PC-3 (cell line): ENCODE data around the gene XIRP2. TPM values are rescaled to one million over a fixed set of nuclear protein-coding genes. Genes with fewer than 3 reads are reported as not detected.

Experiments used
- ATAC-seq: fragments of 200-7000 bp; cut with Tn5 transposase; 2 replicates; pipeline ENCODE4 v1.9.1; 2020; ENCODE audit warnings: mild to moderate bottlenecking, moderate library complexity
- BruUV-seq: library from RNA; stranded (reverse); fragments of 400-500 nt; replicated peaks from 2 replicates; lab custom pipeline; 2021; lab: Mats Ljungman, UMichigan
- CTCF ChIA-PET: fragments of 300-600 bp; sonication (Branson Sonifier 250); formaldehyde crosslinking; loops from one replicate; lab custom pipeline; 2022; ENCODE audit warnings: antibody characterized with exemption; lab: Charles Lee
- POLR2A ChIA-PET: fragments of 300-600 bp; sonication (Branson Sonifier 250); formaldehyde crosslinking; loops from one replicate; lab custom pipeline; 2022; ENCODE audit warnings: antibody characterized with exemption; ENCODE audit not compliant: unreplicated experiment; lab: Charles Lee
- DNase-seq: peaks from one replicate; pipeline ENCODE4 v3.0.0-alpha.2; 2015
- H2AFZ ChIP-seq: fragments of 300-600 bp; sonication (generic); 2 replicates; pipeline ENCODE4 v1.6.0; 2016; ENCODE audit warnings: antibody characterized with exemption, low read length
- H3F3A ChIP-seq: fragments of 300-600 bp; sonication (generic); one replicate; pipeline ENCODE4 v1.6.0; 2017; ENCODE audit warnings: antibody characterized with exemption, low read length, control low read depth, mild to moderate bottlenecking; ENCODE audit not compliant: unreplicated experiment
- H3K27ac ChIP-seq: fragments of 300-600 bp; sonication (generic); 2 replicates; pipeline ENCODE4 v1.5.1; 2016; ENCODE audit warnings: mild to moderate bottlenecking, low read length
- H3K27me3 ChIP-seq: fragments of 300-600 bp; sonication (generic); 2 replicates; pipeline ENCODE4 v1.6.1; 2016; ENCODE audit warnings: low read length, mixed read lengths
- H3K36me3 ChIP-seq: fragments of 300-600 bp; sonication (generic); 2 replicates; pipeline ENCODE4 v1.6.1; 2016; ENCODE audit warnings: low read depth, mixed run types, low read length, mixed read lengths
- H3K4me1 ChIP-seq: fragments of 300-600 bp; sonication (generic); 2 replicates; pipeline ENCODE4 v1.5.1; 2016; ENCODE audit warnings: low read length; ENCODE audit not compliant: insufficient read depth
- H3K4me2 ChIP-seq: fragments of 300-600 bp; sonication (generic); 2 replicates; pipeline ENCODE4 v1.6.0; 2016; ENCODE audit warnings: low read length
- H3K4me3 ChIP-seq: fragments of 300-600 bp; sonication (generic); 2 replicates; pipeline ENCODE4 v1.5.1; 2016; ENCODE audit warnings: mild to moderate bottlenecking, low read length, mixed read lengths
- H3K79me2 ChIP-seq: fragments of 300-600 bp; sonication (generic); 2 replicates; pipeline ENCODE4 v1.6.1; 2017; ENCODE audit warnings: low read length, mixed read lengths
- H3K9ac ChIP-seq: fragments of 300-600 bp; sonication (generic); 2 replicates; pipeline ENCODE4 v1.6.0; 2016; ENCODE audit warnings: mild to moderate bottlenecking, low read length
- H3K9me2 ChIP-seq: fragments of 300-600 bp; sonication (generic); replicated peaks from 2 replicates; pipeline ENCODE4 v1.6.1; 2016; ENCODE audit warnings: mixed run types, low read length, mixed read lengths
- H3K9me3 ChIP-seq: fragments of 300-600 bp; sonication (generic); 2 replicates; pipeline ENCODE4 v1.6.1; 2016; ENCODE audit warnings: low read length, mixed read lengths
- H4K20me1 ChIP-seq: fragments of 300-600 bp; sonication (generic); 2 replicates; pipeline ENCODE4 v1.6.1; 2016; ENCODE audit warnings: low read length, mixed read lengths
- CTCF ChIP-seq: fragments of 300-600 bp; sonication (generic); conservative IDR thresholded peaks from 2 replicates; pipeline ENCODE4 v1.5.1; 2017; ENCODE audit warnings: antibody characterized with exemption, low read depth, mild to moderate bottlenecking, low read length
- EZH2 ChIP-seq: fragments of 300-600 bp; sonication (generic); IDR thresholded peaks from one replicate; pipeline ENCODE4 v1.6.1; 2017; ENCODE audit warnings: antibody characterized with exemption, mild to moderate bottlenecking, low read length; ENCODE audit not compliant: unreplicated experiment
- EZH2phosphoT487 ChIP-seq: fragments of 300-600 bp; sonication (generic); IDR thresholded peaks from 2 replicates; pipeline ENCODE4 v1.6.1; 2018; ENCODE audit warnings: mild to moderate bottlenecking, antibody characterized with exemption, low read length, borderline replicate concordance
- intact Hi-C: fragments of 100-400 bp; cut with micrococcal nuclease; formaldehyde crosslinking; loops from 2 replicates; pipeline ENCODE4 v1.9.0; 2023
- total RNA-seq: library from RNA; depleted of rRNA; stranded (reverse); fragments of >200 nt; gene quantifications from 2 replicates; pipeline ENCODE4 v1.2.3, GENCODE V29; 2014

Gene XIRP2
- total RNA-seq, 1 experiment from 2014 or later, result 0.11 TPM

GRCh38 chr2:166969486-166969885 lies 81.2 kb downstream of the XIRP2 start:
- no peak overlapping the region for H3K9ac ChIP-seq
- no TSS peak for BruUV-seq
- H3K9me3 ChIP-seq, result no peaks in the 10 kb centered on the region
- intact Hi-C loops, result no loop called here
- POLR2A ChIA-PET, result no interaction called here
- H3F3A ChIP-seq, result no peaks in the 10 kb centered on the region
- no peak overlapping the region for H2AFZ ChIP-seq
- H4K20me1 ChIP-seq, result no peaks in the 10 kb centered on the region
- DNase-seq (no peak), ATAC-seq (no peak)
- no peaks in the 10 kb centered on the region for H3K9me2 ChIP-seq
- H3K79me2 ChIP-seq, result no peaks in the 10 kb centered on the region
- no peak overlapping the region for H3K27ac ChIP-seq
- no peaks in the 10 kb centered on the region for H3K36me3 ChIP-seq
- no peak overlapping the region for H3K4me2 ChIP-seq
- TF ChIP-seq CTCF (no peak), EZH2 (no peak), EZH2phosphoT487 (no peak)
- H3K27me3 ChIP-seq, result no peaks in the 10 kb centered on the region
- peaks cover 18% of the 10 kb centered on the region for H3K4me1 ChIP-seq
- H3K4me3 ChIP-seq, result no peak overlapping the region
- CTCF ChIA-PET, result no interaction called here

- Histone ChIP-seq H3F3A (no peaks in the 10 kb centered on the region), H4K20me1 (no peaks in the 10 kb centered on the region), H3K27me3 (no peaks in the 10 kb centered on the region), H2AFZ (peak overlapping the region; percentile 42), H3K79me2 (no peaks in the 10 kb centered on the region), H3K9me2 (no peaks in the 10 kb centered on the region), H3K36me3 (no peaks in the 10 kb centered on the region), H3K9ac (peak overlapping the region; percentile 5; the same call in 1 of the 2 replicates), H3K27ac (peak overlapping the region; percentile 74), H3K4me2 (peak overlapping the region; percentile 56), H3K4me1 (peaks cover 18% of the 10 kb centered on the region), H3K4me3 (peak overlapping the region; percentile 11; the same call in 1 of the 2 replicates), H3K9me3 (no peaks in the 10 kb centered on the region)
- TF ChIP-seq CTCF (no peak), EZH2 (no peak), EZH2phosphoT487 (no peak)
- ATAC-seq (peak; percentile 52; the same call in 1 of the 2 replicates), DNase-seq (no peak)
- BruUV-seq, result no TSS peak
- intact Hi-C loops, result loop anchor here (1.0 to 10.0 kb wide), 2 partner anchors 12 to 247 kb away; no protein-coding TSS in a partner anchor
- CTCF ChIA-PET, result interaction anchor here (0.7 kb wide), 1 partner anchor 46 kb away, joined by 4 read pairs; no protein-coding TSS in a partner anchor
- POLR2A ChIA-PET, result interaction anchor here (0.6 kb wide), 1 partner anchor 1282 kb away, joined by 5 read pairs; no protein-coding TSS in a partner anchor
These were observed 83.7 kb downstream of the XIRP2 start for GRCh38 chr2:166972002-166972401.

- Histone ChIP-seq H2AFZ (peak overlapping the region; percentile 42), H3K27ac (peak overlapping the region; percentile 74), H3K4me3 (peak overlapping the region; percentile 11; the same call in 1 of the 2 replicates), H3K9me3 (no peaks in the 10 kb centered on the region), H4K20me1 (no peaks in the 10 kb centered on the region), H3K79me2 (no peaks in the 10 kb centered on the region), H3K9me2 (no peaks in the 10 kb centered on the region), H3K36me3 (no peaks in the 10 kb centered on the region), H3K9ac (peak overlapping the region; percentile 5; the same call in 1 of the 2 replicates), H3K27me3 (no peaks in the 10 kb centered on the region), H3K4me2 (peak overlapping the region; percentile 56), H3F3A (no peaks in the 10 kb centered on the region), H3K4me1 (peaks cover 18% of the 10 kb centered on the region)
- intact Hi-C loops, result loop anchor here (1.0 to 10.0 kb wide), 2 partner anchors 12 to 248 kb away; no protein-coding TSS in a partner anchor
- ATAC-seq, result peak; percentile 94
- peak; percentile 65 for DNase-seq
- no TSS peak for BruUV-seq
- CTCF ChIA-PET, result interaction anchor here (0.6 to 0.7 kb wide), 2 partner anchors 45 to 287 kb away, joined by 4 to 5 read pairs; no protein-coding TSS in a partner anchor
- no peak for TF ChIP-seq EZH2phosphoT487
- no peak for TF ChIP-seq EZH2
- TF ChIP-seq CTCF, result no peak
- POLR2A ChIA-PET, result interaction anchor here (0.9 kb wide), 1 partner anchor 81 kb away, joined by 6 read pairs; no protein-coding TSS in a partner anchor
These were observed 84.1 kb downstream of the XIRP2 start for GRCh38 chr2:166972418-166972817.
